MM.1S (cell line): ENCODE measurements around the gene ABTB2.

Experiments used
- DNase-seq: peaks from one replicate; pipeline ENCODE4 v3.0.0-alpha.2; 2015
- H2AFZ ChIP-seq: fragments of 300-600 bp; sonication (generic); 2 replicates; pipeline ENCODE4 v1.6.0; 2016; ENCODE audit warnings: antibody characterized with exemption, low read length
- H3F3A ChIP-seq: fragments of 300-600 bp; sonication (generic); 2 replicates; pipeline ENCODE4 v1.6.1; 2016; ENCODE audit warnings: mild to moderate bottlenecking, antibody characterized with exemption, low read length, moderate library complexity, mixed read lengths; ENCODE audit not compliant: insufficient read depth
- H3K27ac ChIP-seq: fragments of 300-600 bp; sonication (generic); 2 replicates; pipeline ENCODE4 v1.5.1; 2016; ENCODE audit warnings: mild to moderate bottlenecking, low read length
- H3K27me3 ChIP-seq: fragments of 300-600 bp; sonication (generic); replicated peaks from 2 replicates; pipeline ENCODE4 v1.6.0; 2016; ENCODE audit warnings: low read length; ENCODE audit not compliant: insufficient read depth
- H3K36me3 ChIP-seq: fragments of 300-600 bp; sonication (generic); replicated peaks from 2 replicates; pipeline ENCODE4 v1.6.1; 2016; ENCODE audit warnings: mild to moderate bottlenecking, low read length, mixed read lengths; ENCODE audit not compliant: insufficient read depth
- H3K4me1 ChIP-seq: fragments of 300-600 bp; sonication (generic); 2 replicates; pipeline ENCODE4 v1.6.1; 2016; ENCODE audit warnings: low read length, mixed read lengths
- H3K4me2 ChIP-seq: fragments of 300-600 bp; sonication (generic); 2 replicates; pipeline ENCODE4 v1.6.0; 2016; ENCODE audit warnings: low read depth, low read length
- H3K4me3 ChIP-seq: fragments of 300-600 bp; sonication (generic); 2 replicates; pipeline ENCODE4 v1.5.1; 2016; ENCODE audit warnings: low read length, mixed read lengths
- H3K79me2 ChIP-seq: fragments of 300-600 bp; sonication (generic); 2 replicates; pipeline ENCODE4 v1.6.1; 2016; ENCODE audit warnings: mixed run types, low read length, mixed read lengths
- H3K9ac ChIP-seq: fragments of 300-600 bp; sonication (generic); 2 replicates; pipeline ENCODE4 v1.6.1; 2016; ENCODE audit warnings: low read length, mixed read lengths
- H3K9me2 ChIP-seq: fragments of 300-600 bp; sonication (generic); replicated peaks from 2 replicates; pipeline ENCODE4 v1.6.1; 2016; ENCODE audit warnings: mild to moderate bottlenecking, low read length, mixed read lengths; ENCODE audit not compliant: insufficient read depth
- H3K9me3 ChIP-seq: fragments of 300-600 bp; sonication (generic); replicated peaks from 2 replicates; pipeline ENCODE4 v1.6.1; 2016; ENCODE audit warnings: mild to moderate bottlenecking, low read length, mixed read lengths; ENCODE audit not compliant: insufficient read depth
- H4K20me1 ChIP-seq: fragments of 300-600 bp; sonication (generic); 2 replicates; pipeline ENCODE4 v1.6.1; 2016; ENCODE audit warnings: mild to moderate bottlenecking, low read length, moderate library complexity, mixed read lengths; ENCODE audit not compliant: insufficient read depth
- CTCF ChIP-seq: fragments of 300-600 bp; sonication (generic); IDR thresholded peaks from 2 replicates; pipeline ENCODE4 v1.5.1; 2016; ENCODE audit warnings: antibody characterized with exemption, low read length, mixed read lengths
- EZH2 ChIP-seq: fragments of 300-600 bp; sonication (generic); optimal IDR thresholded peaks from 2 replicates; pipeline ENCODE3; 2017; ENCODE audit warnings: low read depth, mild to moderate bottlenecking, antibody characterized with exemption, low read length, mixed read lengths
- EZH2phosphoT487 ChIP-seq: fragments of 300-600 bp; sonication (generic); IDR thresholded peaks from 2 replicates; pipeline ENCODE4 v1.6.1; 2018; ENCODE audit warnings: antibody characterized with exemption, low read length

Gene ABTB2

GRCh38 chr11:34303028-34303570 is 54.7 kb downstream of the ABTB2 start:
- H3K27me3 ChIP-seq, result no peaks in the 10 kb centered on the region
- no peaks in the 10 kb centered on the region for H3K9me2 ChIP-seq
- H3K4me1 ChIP-seq, result no peaks in the 10 kb centered on the region
- H2AFZ ChIP-seq, result no peak overlapping the region
- H4K20me1 ChIP-seq, result no peaks in the 10 kb centered on the region
- no peak overlapping the region for H3K4me3 ChIP-seq
- no peaks in the 10 kb centered on the region for H3F3A ChIP-seq
- H3K9me3 ChIP-seq, result no peaks in the 10 kb centered on the region
- DNase-seq, result no peak
- no peak overlapping the region for H3K4me2 ChIP-seq
- TF ChIP-seq EZH2 (no peak), EZH2phosphoT487 (no peak), CTCF (no peak)
- no peak overlapping the region for H3K27ac ChIP-seq
- no peaks in the 10 kb centered on the region for H3K36me3 ChIP-seq
- no peak overlapping the region for H3K9ac ChIP-seq
- H3K79me2 ChIP-seq, result no peaks in the 10 kb centered on the region

- Histone ChIP-seq H3K27me3 (no peaks in the 10 kb centered on the region), H3K27ac (no peak overlapping the region), H4K20me1 (no peaks in the 10 kb centered on the region), H3K36me3 (no peaks in the 10 kb centered on the region), H3K4me2 (no peak overlapping the region), H3K4me1 (no peaks in the 10 kb centered on the region), H3K9me2 (no peaks in the 10 kb centered on the region), H3K79me2 (no peaks in the 10 kb centered on the region), H2AFZ (no peak overlapping the region), H3K4me3 (no peak overlapping the region), H3K9me3 (no peaks in the 10 kb centered on the region), H3F3A (no peaks in the 10 kb centered on the region), H3K9ac (no peak overlapping the region)
- no peak for DNase-seq
- TF ChIP-seq CTCF, result no peak
- TF ChIP-seq EZH2phosphoT487, result no peak
- TF ChIP-seq EZH2, result no peak
Observed at GRCh38 chr11:34302046-34302921, 55.5 kb downstream of the ABTB2 start.

GRCh38 chr11:34300926-34301295 is 56.9 kb downstream of the ABTB2 start:
- Histone ChIP-seq H3K4me1 (no peaks in the 10 kb centered on the region), H3F3A (no peaks in the 10 kb centered on the region), H4K20me1 (no peaks in the 10 kb centered on the region), H3K9me3 (no peaks in the 10 kb centered on the region), H3K4me3 (no peak overlapping the region), H3K79me2 (no peaks in the 10 kb centered on the region), H3K27me3 (no peaks in the 10 kb centered on the region), H2AFZ (no peak overlapping the region), H3K27ac (no peak overlapping the region), H3K9me2 (no peaks in the 10 kb centered on the region), H3K4me2 (no peak overlapping the region), H3K36me3 (no peaks in the 10 kb centered on the region), H3K9ac (no peak overlapping the region)
- DNase-seq, result no peak
- no peak for TF ChIP-seq EZH2
- no peak for TF ChIP-seq CTCF
- TF ChIP-seq EZH2phosphoT487, result no peak
